ENCODE results near the gene IGFBP3. TPM values are rescaled to one million over a fixed set of nuclear protein-coding genes. Genes with fewer than 3 reads are reported as not detected.
A peak's percentile ranks its signal among the peaks of the same experiment; 100 is the strongest.

Gene IGFBP3
- total and polyA plus RNA-seq, 9 of the 15 experiments (the other 6 are each of a cell fraction or from before 2014, with no cell fraction given): 0.08 to 0.22 (median 0.10) TPM; not detected in 5

DNA sequence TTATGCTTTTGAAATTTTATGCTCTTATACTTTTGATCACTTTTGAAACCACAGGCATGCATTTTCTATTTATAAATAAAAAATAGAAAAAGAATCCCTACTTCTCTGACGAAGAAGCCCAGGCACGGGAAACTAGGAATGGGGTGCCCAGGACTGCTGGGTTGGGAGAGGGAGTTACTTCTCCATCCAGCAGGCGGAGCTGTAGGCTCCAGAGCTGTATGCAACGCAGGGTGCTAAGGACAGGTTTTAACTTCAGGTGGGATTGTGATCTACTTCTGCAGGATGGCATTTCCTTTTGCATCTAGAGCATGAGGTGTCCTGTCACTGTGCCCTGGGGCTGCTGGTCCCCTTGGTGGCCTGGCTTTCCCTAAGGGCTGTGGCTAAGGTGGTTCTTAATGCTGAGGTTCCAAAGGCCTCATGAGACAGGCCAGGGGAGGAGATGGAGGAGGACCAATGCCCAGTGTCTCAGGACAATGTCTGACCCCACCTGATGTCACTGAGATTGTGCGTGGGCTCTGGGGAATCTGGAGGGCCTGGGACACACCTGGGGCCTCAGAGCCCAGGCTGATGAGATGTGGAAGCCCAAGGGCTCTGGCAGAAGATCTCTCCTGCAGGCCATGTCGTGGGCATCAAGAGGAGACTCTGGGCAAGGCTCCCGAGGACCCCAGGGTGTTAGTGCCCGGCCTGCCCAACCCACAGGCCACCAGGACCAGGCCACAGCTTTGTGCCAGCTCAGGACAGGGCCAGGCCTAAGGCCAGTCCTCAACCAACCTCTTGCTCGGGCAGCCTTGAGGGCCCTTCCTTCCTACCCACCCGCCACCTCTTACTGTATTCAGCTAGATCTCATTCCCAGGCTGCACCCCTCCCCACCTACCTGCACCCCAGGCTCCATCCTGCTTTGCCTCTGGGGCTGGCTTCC lies 48.7 kb downstream of the IGFBP3 start:
- no peak overlapping the region for H3K4me2 ChIP-seq (ENCODE audit: insufficient read depth, low read length)
- DNase-seq (ENCODE audit: extremely low read depth in 1 of 4, low spot score in 3 of 4) (peak; percentile 30 to 57 (median 44)), FAIRE-seq (peak; percentile 77), ATAC-seq (peak; percentile 94)
- no TSS peak for BruUV-seq (replicated peaks)
- 3% methylated on average over 10 of the region's 10 CpGs for WGBS (ENCODE audit: insufficient coverage, low coverage, missing lambda C conversion rate)
- H3K9ac ChIP-seq (ENCODE audit: insufficient read depth in 1 of 2, low read depth in 2 of 2, low read length in 2 of 2): no peak overlapping the region
- intact Hi-C loops (cut with micrococcal nuclease) (no loop called here), in situ Hi-C loops (cut with MboI) (loop anchor here (25.0 kb wide), 1 partner anchor 710 kb away; the partner anchor contains the start of gene RAMP3)
- H3K27me3 ChIP-seq (ENCODE audit: control insufficient read depth in 2 of 2, insufficient read depth in 2 of 2, low read length in 2 of 2): no peaks in the 10 kb centered on the region
- no peaks in the 10 kb centered on the region for H4K20me1 ChIP-seq (replicated peaks; ENCODE audit: control insufficient read depth, insufficient read depth, low read length)
- H3K4me3 ChIP-seq: no peak overlapping the region
- ChIA-PET POLR2A (no interaction called here), CTCF (ENCODE audit: low intra/inter-chr PET ratio) (interaction anchor here (0.5 to 0.6 kb wide), 2 partner anchors 48 to 1389 kb away, joined by 3 read pairs; no protein-coding TSS in a partner anchor)
- H3K79me2 ChIP-seq (ENCODE audit: control insufficient read depth, insufficient read depth, low read length): no peaks in the 10 kb centered on the region
- no peak overlapping the region for H3K27ac ChIP-seq (ENCODE audit: extremely low read depth, low read depth, low read length)
- no peak overlapping the region for H2AFZ ChIP-seq (ENCODE audit: low read depth, low read length)
- no peaks in the 10 kb centered on the region for H3K9me3 ChIP-seq (replicated peaks; ENCODE audit: control insufficient read depth, insufficient read depth, low read depth, low read length)
- TF ChIP-seq TAF15 (IDR thresholded peaks at IDR 0.05; ENCODE audit: low read depth, low read length) (no peak), EWSR1 (IDR thresholded peaks at IDR 0.05; ENCODE audit: borderline replicate concordance, low read depth, partially characterized antibody) (no peak), RAD21 (CRISPR knock-in tag; conservative IDR thresholded peaks at IDR 0.05 in 1 of 2, IDR thresholded peaks at IDR 0.05 in 1 of 2) (peak in 1 of 2 experiments; percentile 47; a peak in 3 of 4 replicates), KLF16 (IDR thresholded peaks at IDR 0.05) (0 out of 2 replicates have a peak, but pooled peaks have one; percentile 5), SMC3 (conservative IDR thresholded peaks at IDR 0.05; ENCODE audit: insufficient read depth, low read depth, low read length) (0 out of 2 replicates have a peak, but pooled peaks have one; percentile 11), SRF (CRISPR knock-in tag; IDR thresholded peaks at IDR 0.05) (no peak)
- TF ChIP-seq, protein P1, sequence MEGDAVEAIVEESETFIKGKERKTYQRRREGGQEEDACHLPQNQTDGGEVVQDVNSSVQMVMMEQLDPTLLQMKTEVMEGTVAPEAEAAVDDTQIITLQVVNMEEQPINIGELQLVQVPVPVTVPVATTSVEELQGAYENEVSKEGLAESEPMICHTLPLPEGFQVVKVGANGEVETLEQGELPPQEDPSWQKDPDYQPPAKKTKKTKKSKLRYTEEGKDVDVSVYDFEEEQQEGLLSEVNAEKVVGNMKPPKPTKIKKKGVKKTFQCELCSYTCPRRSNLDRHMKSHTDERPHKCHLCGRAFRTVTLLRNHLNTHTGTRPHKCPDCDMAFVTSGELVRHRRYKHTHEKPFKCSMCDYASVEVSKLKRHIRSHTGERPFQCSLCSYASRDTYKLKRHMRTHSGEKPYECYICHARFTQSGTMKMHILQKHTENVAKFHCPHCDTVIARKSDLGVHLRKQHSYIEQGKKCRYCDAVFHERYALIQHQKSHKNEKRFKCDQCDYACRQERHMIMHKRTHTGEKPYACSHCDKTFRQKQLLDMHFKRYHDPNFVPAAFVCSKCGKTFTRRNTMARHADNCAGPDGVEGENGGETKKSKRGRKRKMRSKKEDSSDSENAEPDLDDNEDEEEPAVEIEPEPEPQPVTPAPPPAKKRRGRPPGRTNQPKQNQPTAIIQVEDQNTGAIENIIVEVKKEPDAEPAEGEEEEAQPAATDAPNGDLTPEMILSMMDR (IDR thresholded peaks at IDR 0.05 in 2 of 3, conservative IDR thresholded peaks at IDR 0.05 in 1 of 3; ENCODE audit: insufficient read depth in 2 of 3, low read depth in 1 of 3, low read length in 3 of 3): peak; percentile 59 to 80 (median 68)
- TF ChIP-seq, protein P2, sequence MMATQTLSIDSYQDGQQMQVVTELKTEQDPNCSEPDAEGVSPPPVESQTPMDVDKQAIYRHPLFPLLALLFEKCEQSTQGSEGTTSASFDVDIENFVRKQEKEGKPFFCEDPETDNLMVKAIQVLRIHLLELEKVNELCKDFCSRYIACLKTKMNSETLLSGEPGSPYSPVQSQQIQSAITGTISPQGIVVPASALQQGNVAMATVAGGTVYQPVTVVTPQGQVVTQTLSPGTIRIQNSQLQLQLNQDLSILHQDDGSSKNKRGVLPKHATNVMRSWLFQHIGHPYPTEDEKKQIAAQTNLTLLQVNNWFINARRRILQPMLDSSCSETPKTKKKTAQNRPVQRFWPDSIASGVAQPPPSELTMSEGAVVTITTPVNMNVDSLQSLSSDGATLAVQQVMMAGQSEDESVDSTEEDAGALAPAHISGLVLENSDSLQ (IDR thresholded peaks at IDR 0.05): no peak
- no peaks in the 10 kb centered on the region for H3K9me1 ChIP-seq (ENCODE audit: control insufficient read depth, insufficient read depth, low read length)
- no peaks in the 10 kb centered on the region for H3K36me3 ChIP-seq (ENCODE audit: control insufficient read depth, insufficient read depth, low read length)
- H3K4me1 ChIP-seq (replicated peaks in 1 of 2; ENCODE audit: control insufficient read depth in 2 of 2, insufficient read depth in 2 of 2, low read length in 2 of 2): no peaks in the 10 kb centered on the region; a peak in 1 of 5 replicates
